ENCODE results near the gene MAP3K7. TPM values are rescaled to one million over a fixed set of nuclear protein-coding genes. Genes with fewer than 3 reads are reported as not detected.

MAP3K7 gene
- total and polyA plus RNA-seq, 2 experiments from 2014 or later: 33.2 to 47.1 TPM

GRCh38 chr6:90478278-90478677 lies 108.6 kb downstream of the MAP3K7 start (continued):
- TF ChIP-seq REST (IDR thresholded peaks at IDR 0.05; ENCODE audit: unreplicated experiment): no peak
- no peak for TF ChIP-seq POLR2AphosphoS5 (IDR thresholded peaks at IDR 0.05; ENCODE audit: low read depth)
- TF ChIP-seq EZH2 (IDR thresholded peaks at IDR 0.05; ENCODE audit: low read depth, unreplicated experiment): no peak
- TF ChIP-seq EZH2phosphoT487 (IDR thresholded peaks at IDR 0.05; ENCODE audit: unreplicated experiment): no peak
- peak; percentile 39 to 71 for TF ChIP-seq CTCF (conservative IDR thresholded peaks at IDR 0.05; ENCODE audit: low read depth in 2 of 2)

DNA sequence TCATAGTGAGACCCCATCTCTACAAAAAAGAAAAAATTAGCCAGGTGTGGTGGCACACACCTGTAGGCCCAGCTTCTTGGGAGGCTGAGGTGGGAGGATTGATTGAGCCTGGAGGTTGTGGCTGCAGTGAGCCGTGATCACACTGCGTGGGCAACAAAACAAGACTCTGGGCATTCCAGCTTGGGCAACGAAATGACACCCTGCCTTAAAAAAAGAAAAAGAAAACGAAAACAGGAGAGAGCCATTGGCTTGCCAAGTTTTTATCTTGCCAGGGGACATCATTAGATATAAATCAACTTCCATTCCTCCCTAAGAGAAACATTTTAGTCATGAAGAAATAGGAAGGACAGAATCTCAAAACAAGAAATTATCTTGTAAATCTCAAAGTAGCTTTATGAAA lies 109.5 kb downstream of the MAP3K7 start:
- Histone ChIP-seq H3F3A (replicated peaks; ENCODE audit: low read depth) (no peaks in the 10 kb centered on the region), H3K4me2 (no peak overlapping the region), H3K36me3 (ENCODE audit: insufficient read depth) (no peaks in the 10 kb centered on the region), H3K79me2 (replicated peaks; ENCODE audit: insufficient read depth) (no peaks in the 10 kb centered on the region), H3K9me2 (ENCODE audit: insufficient read depth) (no peaks in the 10 kb centered on the region), H3K4me1 (ENCODE audit: insufficient read depth) (peaks cover 21% of the 10 kb centered on the region), H3K27me3 (ENCODE audit: insufficient read depth) (no peaks in the 10 kb centered on the region), H3K27ac (ENCODE audit: low read depth) (no peak overlapping the region), H3K4me3 (no peak overlapping the region), H4K20me1 (replicated peaks; ENCODE audit: insufficient read depth) (no peaks in the 10 kb centered on the region), H2AFZ (no peak overlapping the region)
- H3K9me3 Mint-ChIP-seq: no peaks in the 10 kb centered on the region
- H3K27ac Mint-ChIP-seq: no peak overlapping the region
- H3K4me3 Mint-ChIP-seq: no peak overlapping the region
- no peaks in the 10 kb centered on the region for H3K36me3 Mint-ChIP-seq (ENCODE audit: low read depth)
- ATAC-seq: no peak
- no peak for DNase-seq (ENCODE audit: low spot score)
- H3K27me3 Mint-ChIP-seq (ENCODE audit: insufficient read depth, low read depth, poor library complexity): peaks cover 2% of the 10 kb centered on the region
- H3K4me1 Mint-ChIP-seq: peaks cover 29% of the 10 kb centered on the region
- TF ChIP-seq CTCF (conservative IDR thresholded peaks at IDR 0.05; ENCODE audit: low read depth in 2 of 2) (no peak), JUNB (IDR thresholded peaks at IDR 0.05; ENCODE audit: unreplicated experiment) (no peak), REST (IDR thresholded peaks at IDR 0.05; ENCODE audit: unreplicated experiment) (no peak), ZNF114 (CRISPR knock-in tag; IDR thresholded peaks at IDR 0.05) (no peak), EZH2 (IDR thresholded peaks at IDR 0.05; ENCODE audit: low read depth, unreplicated experiment) (no peak), NANOG (IDR thresholded peaks at IDR 0.05; ENCODE audit: borderline replicate concordance) (no peak), CREB1 (CRISPR knock-in tag; IDR thresholded peaks at IDR 0.05; ENCODE audit: low read depth) (no peak)
- TF ChIP-seq, protein P1, sequence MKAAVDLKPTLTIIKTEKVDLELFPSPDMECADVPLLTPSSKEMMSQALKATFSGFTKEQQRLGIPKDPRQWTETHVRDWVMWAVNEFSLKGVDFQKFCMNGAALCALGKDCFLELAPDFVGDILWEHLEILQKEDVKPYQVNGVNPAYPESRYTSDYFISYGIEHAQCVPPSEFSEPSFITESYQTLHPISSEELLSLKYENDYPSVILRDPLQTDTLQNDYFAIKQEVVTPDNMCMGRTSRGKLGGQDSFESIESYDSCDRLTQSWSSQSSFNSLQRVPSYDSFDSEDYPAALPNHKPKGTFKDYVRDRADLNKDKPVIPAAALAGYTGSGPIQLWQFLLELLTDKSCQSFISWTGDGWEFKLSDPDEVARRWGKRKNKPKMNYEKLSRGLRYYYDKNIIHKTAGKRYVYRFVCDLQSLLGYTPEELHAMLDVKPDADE (IDR thresholded peaks at IDR 0.05): no peak

Data from GM23338 (cell line).